Measurements from ENCODE around the gene UBA6. TPM values are rescaled to one million over a fixed set of nuclear protein-coding genes. Genes with fewer than 3 reads are reported as not detected.

The UBA6 gene
- total RNA-seq, 3 donors from 2014 or later, result 37.8 to 85.5 (median 50.5) TPM

- no peak overlapping the region for H3K27ac ChIP-seq
- H3K36me3 ChIP-seq, result no peaks in the 10 kb centered on the region
- H3K4me3 ChIP-seq, result no peak overlapping the region
- TF ChIP-seq CTCF (IDR thresholded peaks at IDR 0.05) (no peak), POLR2AphosphoS5 (IDR thresholded peaks at IDR 0.05) (no peak), POLR2A (IDR thresholded peaks at IDR 0.05) (no peak)
- H3K27me3 ChIP-seq, result no peaks in the 10 kb centered on the region
- no peaks in the 10 kb centered on the region for H3K4me1 ChIP-seq
- peaks cover 0 to under 1% of the 10 kb centered on the region in 2 donors for H3K9me3 ChIP-seq
- intact Hi-C loops (cut with DNase I; ENCODE audit: low total_unique reads), result no loop called here
- no peak for DNase-seq (ENCODE audit: low spot score in 2 of 2)
Measured at GRCh38 chr4:67604749-67605148, 96.2 kb downstream of the UBA6 start.

DNA sequence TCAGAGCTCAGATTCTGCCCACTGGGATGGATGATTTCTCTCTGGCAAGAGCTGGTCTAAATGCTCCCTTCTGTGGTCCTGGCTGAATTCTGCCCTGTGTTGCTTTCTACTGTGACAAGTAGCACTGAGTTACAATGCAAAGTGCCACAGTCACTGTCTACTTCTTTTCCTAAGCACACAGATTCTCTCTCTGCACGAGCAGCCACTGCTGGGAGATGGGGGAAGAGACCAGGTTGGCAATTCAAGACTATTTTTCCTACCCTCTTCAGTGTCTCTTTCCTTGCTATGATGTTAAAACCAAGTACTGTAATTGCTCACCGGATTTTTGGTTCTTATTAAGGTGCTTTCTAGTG lies 97.0 kb downstream of the UBA6 start:
- intact Hi-C loops (cut with DNase I; ENCODE audit: low total_unique reads), result no loop called here
- Histone ChIP-seq H3K27ac (no peak overlapping the region), H3K4me3 (no peak overlapping the region), H3K36me3 (no peaks in the 10 kb centered on the region), H3K9me3 (no peaks in the 10 kb centered on the region), H3K27me3 (no peaks in the 10 kb centered on the region), H3K4me1 (no peaks in the 10 kb centered on the region)
- no peak for DNase-seq (ENCODE audit: low spot score in 2 of 2)
- TF ChIP-seq POLR2A (IDR thresholded peaks at IDR 0.05), result no peak
- TF ChIP-seq POLR2AphosphoS5 (IDR thresholded peaks at IDR 0.05), result no peak
- TF ChIP-seq CTCF (IDR thresholded peaks at IDR 0.05), result no peak

DNA sequence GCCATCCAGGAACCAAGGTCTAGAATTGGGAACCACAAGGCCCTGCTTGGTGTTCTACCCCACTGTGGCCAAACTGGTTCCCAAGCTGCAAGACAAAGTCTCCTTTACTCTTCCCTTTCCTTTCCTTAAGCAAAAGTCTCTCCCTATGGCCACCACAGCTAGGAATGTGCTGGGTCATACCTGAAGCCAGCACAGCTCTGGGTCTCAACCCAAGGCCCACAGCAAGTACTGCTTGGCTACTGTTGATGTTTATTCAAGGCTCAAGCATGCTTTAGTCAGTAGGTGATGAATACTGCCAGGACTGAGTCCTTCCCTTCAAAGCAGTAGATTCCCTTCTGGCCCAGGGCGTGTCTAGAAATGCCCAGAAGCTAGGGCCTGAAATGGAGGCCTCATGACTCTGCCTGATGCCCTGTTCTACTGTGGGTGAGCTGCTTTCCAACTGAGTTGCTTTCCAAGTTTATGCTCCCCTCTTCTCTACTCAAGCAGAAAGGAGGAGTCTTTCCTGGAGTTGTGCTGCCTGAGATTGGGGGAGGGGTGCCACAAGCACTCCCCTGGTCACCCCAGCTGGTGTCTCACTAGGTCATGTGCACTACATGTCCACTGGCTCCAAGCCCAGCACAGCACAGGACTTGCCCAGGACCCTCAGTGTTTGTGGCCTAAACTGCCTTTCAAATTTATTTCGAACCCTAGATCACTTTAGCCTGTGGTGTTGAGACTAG lies 97.5 kb downstream of the UBA6 start:
- no peak for DNase-seq (ENCODE audit: low spot score in 2 of 2)
- no peaks in the 10 kb centered on the region for H3K9me3 ChIP-seq
- no peaks in the 10 kb centered on the region for H3K36me3 ChIP-seq
- no peaks in the 10 kb centered on the region for H3K4me1 ChIP-seq
- no peaks in the 10 kb centered on the region for H3K27me3 ChIP-seq
- H3K4me3 ChIP-seq, result no peak overlapping the region
- no peak for TF ChIP-seq CTCF (IDR thresholded peaks at IDR 0.05)
- no peak for TF ChIP-seq POLR2A (IDR thresholded peaks at IDR 0.05)
- no peak for TF ChIP-seq POLR2AphosphoS5 (IDR thresholded peaks at IDR 0.05)
- H3K27ac ChIP-seq, result no peak overlapping the region
- intact Hi-C loops (cut with DNase I; ENCODE audit: low total_unique reads), result no loop called here

- Histone ChIP-seq H3K27me3 (no peaks in the 10 kb centered on the region), H3K9me3 (no peaks in the 10 kb centered on the region), H3K4me1 (no peaks in the 10 kb centered on the region), H3K36me3 (no peaks in the 10 kb centered on the region), H3K27ac (no peak overlapping the region), H3K4me3 (no peak overlapping the region)
- intact Hi-C loops (cut with DNase I; ENCODE audit: low total_unique reads), result no loop called here
- TF ChIP-seq POLR2AphosphoS5 (IDR thresholded peaks at IDR 0.05) (no peak), CTCF (IDR thresholded peaks at IDR 0.05) (no peak), POLR2A (IDR thresholded peaks at IDR 0.05) (no peak)
- DNase-seq (ENCODE audit: low spot score in 2 of 2), result no peak
Measured at GRCh38 chr4:67593741-67594175, 107.2 kb downstream of the UBA6 start.

- Histone ChIP-seq H3K27me3 (no peaks in the 10 kb centered on the region), H3K4me1 (no peaks in the 10 kb centered on the region), H3K27ac (no peak overlapping the region), H3K9me3 (no peaks in the 10 kb centered on the region), H3K4me3 (no peak overlapping the region), H3K36me3 (no peaks in the 10 kb centered on the region)
- intact Hi-C loops (cut with DNase I; ENCODE audit: low total_unique reads), result no loop called here
- no peak for DNase-seq (ENCODE audit: low spot score in 2 of 2)
- TF ChIP-seq POLR2AphosphoS5 (IDR thresholded peaks at IDR 0.05), result no peak
- no peak for TF ChIP-seq POLR2A (IDR thresholded peaks at IDR 0.05)
- TF ChIP-seq CTCF (IDR thresholded peaks at IDR 0.05), result no peak
Measured at GRCh38 chr4:67587156-67587555, 113.8 kb downstream of the UBA6 start.

Data from breast epithelium (tissue), 4 donors.